ENCODE data around the gene XYLT1.
A peak's percentile ranks its signal among the peaks of the same experiment; 100 is the strongest.

The XYLT1 gene

DNA sequence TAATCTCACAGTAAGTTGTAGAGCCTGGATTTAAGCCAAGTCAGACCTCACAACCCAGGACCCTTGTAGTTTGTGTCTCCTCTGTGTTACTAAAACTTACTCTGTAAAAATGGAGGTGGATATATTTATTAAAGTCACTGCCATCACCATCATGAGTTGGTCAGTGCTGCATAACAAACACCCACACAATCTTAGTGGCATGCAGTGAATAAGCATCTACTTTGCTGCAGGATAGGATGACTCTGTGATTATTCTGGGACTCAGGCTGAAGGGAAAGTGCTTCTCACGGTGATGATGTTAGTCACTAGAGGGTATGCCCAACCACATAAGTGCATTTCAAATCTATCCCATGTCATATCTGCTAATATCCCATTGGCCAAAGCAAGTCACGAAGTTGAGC is 398.7 kb downstream of the XYLT1 start:
- TF ChIP-seq, protein P1, sequence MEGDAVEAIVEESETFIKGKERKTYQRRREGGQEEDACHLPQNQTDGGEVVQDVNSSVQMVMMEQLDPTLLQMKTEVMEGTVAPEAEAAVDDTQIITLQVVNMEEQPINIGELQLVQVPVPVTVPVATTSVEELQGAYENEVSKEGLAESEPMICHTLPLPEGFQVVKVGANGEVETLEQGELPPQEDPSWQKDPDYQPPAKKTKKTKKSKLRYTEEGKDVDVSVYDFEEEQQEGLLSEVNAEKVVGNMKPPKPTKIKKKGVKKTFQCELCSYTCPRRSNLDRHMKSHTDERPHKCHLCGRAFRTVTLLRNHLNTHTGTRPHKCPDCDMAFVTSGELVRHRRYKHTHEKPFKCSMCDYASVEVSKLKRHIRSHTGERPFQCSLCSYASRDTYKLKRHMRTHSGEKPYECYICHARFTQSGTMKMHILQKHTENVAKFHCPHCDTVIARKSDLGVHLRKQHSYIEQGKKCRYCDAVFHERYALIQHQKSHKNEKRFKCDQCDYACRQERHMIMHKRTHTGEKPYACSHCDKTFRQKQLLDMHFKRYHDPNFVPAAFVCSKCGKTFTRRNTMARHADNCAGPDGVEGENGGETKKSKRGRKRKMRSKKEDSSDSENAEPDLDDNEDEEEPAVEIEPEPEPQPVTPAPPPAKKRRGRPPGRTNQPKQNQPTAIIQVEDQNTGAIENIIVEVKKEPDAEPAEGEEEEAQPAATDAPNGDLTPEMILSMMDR (IDR thresholded peaks at IDR 0.05), result no peak
- intact Hi-C loops (cut with DNase I; ENCODE audit: low total_unique reads), result no loop called here
- Histone ChIP-seq H3K36me3 (no peaks in the 10 kb centered on the region), H3K4me3 (no peak overlapping the region), H3K27me3 (peaks cover 0 to 9% of the 10 kb centered on the region in 2 donors), H3K27ac (no peak overlapping the region), H3K4me1 (no peaks in the 10 kb centered on the region), H3K9me3 (no peaks in the 10 kb centered on the region)
- DNase-seq, result no peak

DNA sequence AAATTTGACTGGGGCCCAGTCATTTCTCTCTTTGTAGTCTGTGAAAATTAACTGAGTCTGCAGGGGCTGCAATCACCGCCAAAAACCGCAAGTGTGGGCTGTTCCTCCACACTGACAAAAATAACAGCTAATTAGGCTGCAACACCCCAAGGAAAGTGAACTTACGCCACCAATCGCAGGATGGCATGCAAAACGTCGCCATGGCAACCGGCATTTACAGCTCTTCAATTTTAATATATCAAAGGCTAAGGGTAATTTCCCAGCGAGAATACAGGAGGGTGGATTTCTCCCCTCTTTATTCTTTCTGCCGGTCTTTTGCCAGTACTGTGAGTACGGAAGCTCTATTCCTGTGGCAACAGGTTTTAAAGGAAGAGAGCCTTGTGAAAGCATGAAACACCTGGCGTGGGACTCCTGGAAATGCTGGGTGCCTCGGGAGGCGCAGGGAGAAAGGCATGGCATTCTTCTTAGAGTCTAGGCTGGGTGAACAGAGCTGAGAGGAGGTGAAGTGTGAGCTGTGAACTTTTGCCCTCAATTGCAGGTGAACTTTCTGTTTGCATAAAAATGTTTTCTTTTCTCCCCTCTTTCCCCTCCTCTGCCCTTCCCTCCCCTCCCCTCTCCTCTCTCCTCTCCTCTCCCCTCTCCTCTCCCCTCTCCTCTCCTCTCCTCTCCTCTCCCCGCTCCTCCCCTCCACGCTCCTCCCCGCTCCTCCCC is 399.7 kb downstream of the XYLT1 start:
- TF ChIP-seq, protein P1 (IDR thresholded peaks at IDR 0.05), result no peak
- Histone ChIP-seq H3K4me1 (no peaks in the 10 kb centered on the region), H3K27ac (no peak overlapping the region), H3K4me3 (no peak overlapping the region), H3K36me3 (no peaks in the 10 kb centered on the region), H3K9me3 (no peaks in the 10 kb centered on the region), H3K27me3 (peaks cover 0 to 17% of the 10 kb centered on the region in 2 donors)
- intact Hi-C loops (cut with DNase I; ENCODE audit: low total_unique reads), result no loop called here
- peak in 1 of 2 donors; percentile 35 for DNase-seq

DNA sequence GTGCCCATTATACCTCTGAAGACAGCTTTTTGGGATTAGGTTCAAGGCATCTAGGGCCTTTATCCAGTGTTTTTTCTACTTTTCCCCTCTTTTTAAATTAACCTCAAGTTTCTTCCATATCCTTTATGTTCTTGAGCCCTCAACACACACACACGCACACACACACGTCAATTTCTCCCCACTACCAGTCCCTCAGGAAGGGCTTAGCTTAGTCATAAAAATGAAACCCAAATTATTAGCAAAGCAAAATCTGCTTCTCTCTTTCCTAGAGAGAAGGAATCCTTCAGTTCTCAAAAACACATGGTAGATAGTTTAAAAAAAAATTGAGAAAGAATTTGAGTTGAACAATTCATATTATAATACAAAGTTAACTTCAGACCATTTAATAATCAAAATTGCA is 401.1 kb downstream of the XYLT1 start:
- H3K27me3 ChIP-seq, result peaks cover 0 to 19% of the 10 kb centered on the region in 2 donors
- H3K9me3 ChIP-seq, result no peaks in the 10 kb centered on the region
- no peak for DNase-seq
- no peaks in the 10 kb centered on the region for H3K36me3 ChIP-seq
- TF ChIP-seq, protein P1 (IDR thresholded peaks at IDR 0.05), result no peak
- intact Hi-C loops (cut with DNase I; ENCODE audit: low total_unique reads), result no loop called here
- no peak overlapping the region for H3K27ac ChIP-seq
- H3K4me3 ChIP-seq, result no peak overlapping the region
- H3K4me1 ChIP-seq, result no peaks in the 10 kb centered on the region

DNA sequence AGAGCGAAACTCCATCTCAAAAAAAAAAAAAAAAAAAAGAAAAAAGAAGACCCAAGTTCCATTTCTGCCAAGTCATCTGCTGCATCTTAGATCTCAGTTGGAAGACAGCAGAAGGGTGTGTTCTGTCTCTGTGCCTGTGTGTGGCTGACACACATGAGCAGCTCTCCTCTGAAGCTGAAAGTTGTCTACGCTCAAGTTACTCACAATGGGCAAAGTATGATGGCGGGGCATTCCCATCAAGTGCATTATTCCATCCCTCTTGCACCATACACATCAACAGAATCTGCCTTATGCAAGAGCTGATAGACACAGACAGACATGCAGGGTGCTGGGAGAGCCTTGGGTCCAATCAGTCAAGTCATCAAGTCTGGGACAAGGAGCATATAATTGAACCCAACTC is 402.2 kb downstream of the XYLT1 start:
- intact Hi-C loops (cut with DNase I; ENCODE audit: low total_unique reads), result no loop called here
- Histone ChIP-seq H3K4me3 (no peak overlapping the region), H3K27me3 (peaks cover 0 to 18% of the 10 kb centered on the region in 2 donors), H3K9me3 (no peaks in the 10 kb centered on the region), H3K27ac (no peak overlapping the region), H3K4me1 (no peaks in the 10 kb centered on the region), H3K36me3 (no peaks in the 10 kb centered on the region)
- TF ChIP-seq, protein P1 (IDR thresholded peaks at IDR 0.05), result no peak
- DNase-seq, result no peak

DNA sequence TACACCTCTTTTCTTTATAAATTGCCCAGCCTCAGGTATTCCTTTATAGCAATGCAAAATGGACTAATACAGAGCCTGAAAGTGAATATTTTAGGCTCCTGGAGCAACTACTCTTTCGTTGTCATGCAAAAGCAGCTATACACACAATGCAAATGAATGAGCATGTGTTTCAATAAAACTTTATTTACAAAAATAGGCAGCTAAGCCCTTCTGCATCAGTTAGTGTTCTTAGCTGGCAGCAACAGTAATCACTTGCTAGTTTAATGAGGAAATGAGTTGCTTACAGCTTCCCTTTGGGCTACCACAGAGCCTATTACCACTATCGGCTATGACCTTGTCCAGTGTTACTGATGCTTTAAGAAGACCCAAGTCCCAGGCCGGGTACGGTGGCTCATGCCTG is 402.9 kb downstream of the XYLT1 start:
- H3K27ac ChIP-seq, result no peak overlapping the region
- TF ChIP-seq, protein P1 (IDR thresholded peaks at IDR 0.05), result no peak
- intact Hi-C loops (cut with DNase I; ENCODE audit: low total_unique reads), result no loop called here
- H3K36me3 ChIP-seq, result no peaks in the 10 kb centered on the region
- no peak for DNase-seq
- H3K4me3 ChIP-seq, result no peak overlapping the region
- no peaks in the 10 kb centered on the region for H3K4me1 ChIP-seq
- H3K9me3 ChIP-seq, result no peaks in the 10 kb centered on the region
- H3K27me3 ChIP-seq, result peaks cover 0 to 13% of the 10 kb centered on the region in 2 donors

Measured in tibial artery (tissue), 4 donors.